ENCODE measurements around the gene ACAP1.

The ACAP1 gene

GRCh38 chr17:7341842-7342241 lies 5.5 kb downstream of the ACAP1 start:
- POLR2A ChIA-PET = interaction anchor here (1.0 to 1.2 kb wide), 2 partner anchors 9 to 12 kb away, joined by 3 to 6 read pairs; partner anchors contain the start of gene NEURL4
- TF ChIP-seq FOXA1 (IDR thresholded peaks at IDR 0.05) (no peak), CTBP1 (IDR thresholded peaks at IDR 0.05; ENCODE audit: borderline replicate concordance) (no peak), FOXM1 (IDR thresholded peaks at IDR 0.05; ENCODE audit: borderline replicate concordance) (no peak), ARNT (IDR thresholded peaks at IDR 0.05) (no peak), ELF4 (IDR thresholded peaks at IDR 0.05) (no peak), BHLHE40 (IDR thresholded peaks at IDR 0.05; ENCODE audit: borderline replicate concordance) (no peak), SUZ12 (IDR thresholded peaks at IDR 0.05) (no peak)
- no peak for DNase-seq (ENCODE audit: extremely low spot score)
- CTCF ChIA-PET = interaction anchor here (0.6 kb wide), 1 partner anchor 331 kb away, joined by 3 read pairs; no protein-coding TSS in a partner anchor

GRCh38 chr17:7343250-7343649 lies 6.9 kb downstream of the ACAP1 start:
- ChIA-PET POLR2A (no interaction called here), CTCF (no interaction called here)
- no peak for DNase-seq (ENCODE audit: extremely low spot score)
- TF ChIP-seq FOXK2 (IDR thresholded peaks at IDR 0.05) = no peak
- no peak for TF ChIP-seq PKNOX1 (IDR thresholded peaks at IDR 0.05)

GRCh38 chr17:7346761-7347614 lies 10.7 kb downstream of the ACAP1 start:
- ChIA-PET POLR2A (interaction anchor here (1.0 kb wide), 1 partner anchor 18 kb away, joined by 3 read pairs; the partner anchor contains the start of gene NEURL4), CTCF (no interaction called here)
- no peak for DNase-seq (ENCODE audit: extremely low spot score)
- TF ChIP-seq HDGF (IDR thresholded peaks at IDR 0.05; ENCODE audit: borderline replicate concordance) = no peak
- no peak for TF ChIP-seq NFRKB (IDR thresholded peaks at IDR 0.05)
- no peak for TF ChIP-seq LEF1 (IDR thresholded peaks at IDR 0.05; ENCODE audit: borderline replicate concordance)
- no peak for TF ChIP-seq TARDBP (IDR thresholded peaks at IDR 0.05)
- no peak for TF ChIP-seq ZNF384 (IDR thresholded peaks at IDR 0.05)
- TF ChIP-seq FOXK2 (IDR thresholded peaks at IDR 0.05) = no peak
- no peak for TF ChIP-seq PKNOX1 (IDR thresholded peaks at IDR 0.05)
- TF ChIP-seq L3MBTL2 (conservative IDR thresholded peaks at IDR 0.05) = no peak
- no peak for TF ChIP-seq FOXA1 (IDR thresholded peaks at IDR 0.05)

- CTCF ChIA-PET = no interaction called here
Observed at GRCh38 chr17:7347630-7348477, 11.5 kb downstream of the ACAP1 start.

GRCh38 chr17:7348478-7349242 lies 12.3 kb downstream of the ACAP1 start:
- CTCF ChIA-PET = interaction anchor here (1.7 kb wide), 1 partner anchor 19 kb away, joined by 5 read pairs; the partner anchor contains the start of gene NEURL4
- no peak for DNase-seq (ENCODE audit: extremely low spot score)
- TF ChIP-seq FOXK2 (IDR thresholded peaks at IDR 0.05) (no peak), SUZ12 (IDR thresholded peaks at IDR 0.05) (no peak)
- POLR2A ChIA-PET = interaction anchor here (1.1 to 2.0 kb wide), 3 partner anchors 19 to 37 kb away, joined by 3 to 7 read pairs (median 7); partner anchors contain the start of gene NEURL4

More at GRCh38 chr17:7347630-7348477, 11.5 kb downstream of the ACAP1 start:
- POLR2A ChIA-PET = interaction anchor here (1.0 to 2.0 kb wide), 3 partner anchors 19 to 36 kb away, joined by 3 to 7 read pairs (median 3); partner anchors contain the start of gene NEURL4
- DNase-seq (ENCODE audit: extremely low spot score) = no peak
- TF ChIP-seq CTBP1 (IDR thresholded peaks at IDR 0.05; ENCODE audit: borderline replicate concordance) = no peak
- TF ChIP-seq SP1 (IDR thresholded peaks at IDR 0.05) = no peak
- TF ChIP-seq LEF1 (IDR thresholded peaks at IDR 0.05; ENCODE audit: borderline replicate concordance) = no peak
- TF ChIP-seq BHLHE40 (IDR thresholded peaks at IDR 0.05; ENCODE audit: borderline replicate concordance) = no peak
- no peak for TF ChIP-seq TARDBP (IDR thresholded peaks at IDR 0.05)
- TF ChIP-seq L3MBTL2 (conservative IDR thresholded peaks at IDR 0.05) = no peak
- TF ChIP-seq PKNOX1 (IDR thresholded peaks at IDR 0.05) = no peak
- TF ChIP-seq ZNF384 (IDR thresholded peaks at IDR 0.05) = no peak
- TF ChIP-seq NFRKB (IDR thresholded peaks at IDR 0.05) = no peak

Measured in HEK293T (cell line).